ENCODE data around the gene PRKAR1B.
"Not testable (repeated sequence)": the region's sequence is repeated elsewhere in the genome, so short reads cannot be mapped to it uniquely, and the experiment has no call there.

PRKAR1B gene

GRCh38 chr7:637826-638225 lies 89.3 kb downstream of the PRKAR1B start:
- Histone ChIP-seq H3K36me3 (ENCODE audit: insufficient read depth, low read length) (no peaks in the 10 kb centered on the region), H2AFZ (ENCODE audit: low read depth, low read length) (no peak overlapping the region), H3K27me3 (ENCODE audit: insufficient read depth, low read length) (no peaks in the 10 kb centered on the region), H3K4me3 (ENCODE audit: low read length) (no peak overlapping the region), H3K9me3 (ENCODE audit: low read length) (peaks cover 2% of the 10 kb centered on the region), H3K4me1 (ENCODE audit: insufficient read depth, low read length) (no peaks in the 10 kb centered on the region)

- Histone ChIP-seq H2AFZ (ENCODE audit: low read depth, low read length) (no peak overlapping the region), H3K27me3 (ENCODE audit: insufficient read depth, low read length) (no peaks in the 10 kb centered on the region)
Measured at GRCh38 chr7:636396-636795, 90.7 kb downstream of the PRKAR1B start.

GRCh38 chr7:635687-636382 lies 91.2 kb downstream of the PRKAR1B start:
- H3K4me1 ChIP-seq (ENCODE audit: insufficient read depth, low read length); H3K9me3 ChIP-seq (ENCODE audit: low read length); H2AFZ ChIP-seq (ENCODE audit: low read depth, low read length); H3K4me3 ChIP-seq (ENCODE audit: low read length); H3K27me3 ChIP-seq (ENCODE audit: insufficient read depth, low read length); H3K36me3 ChIP-seq (ENCODE audit: insufficient read depth, low read length): not testable (repeated sequence)

More at GRCh38 chr7:636396-636795, 90.7 kb downstream of the PRKAR1B start:
- Histone ChIP-seq H3K36me3 (ENCODE audit: insufficient read depth, low read length) (no peaks in the 10 kb centered on the region), H3K4me3 (ENCODE audit: low read length) (no peak overlapping the region), H3K9me3 (ENCODE audit: low read length) (no peaks in the 10 kb centered on the region), H3K4me1 (ENCODE audit: insufficient read depth, low read length) (no peaks in the 10 kb centered on the region)

DNA sequence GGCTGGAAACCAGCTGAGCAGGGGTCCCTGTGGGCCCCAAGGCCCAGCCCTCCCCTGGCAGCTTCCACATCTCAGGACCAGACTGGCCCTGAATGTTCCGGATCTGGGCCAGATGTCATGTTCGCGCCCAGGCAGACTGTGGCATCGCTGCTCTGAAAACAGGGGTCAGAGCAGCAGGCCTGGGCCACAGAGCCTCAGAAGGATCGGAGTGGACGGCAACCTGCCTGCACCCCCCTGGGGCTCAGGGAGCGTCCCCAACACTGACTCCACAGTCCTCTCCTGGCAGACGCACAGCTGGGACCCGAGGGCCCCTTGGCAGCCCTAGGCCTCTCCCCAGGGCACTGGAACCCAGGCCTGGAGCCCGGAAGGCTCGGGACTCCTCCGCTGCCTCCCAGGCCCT lies 91.9 kb downstream of the PRKAR1B start:
- Histone ChIP-seq H2AFZ (ENCODE audit: low read depth, low read length) (no peak overlapping the region), H3K27me3 (ENCODE audit: insufficient read depth, low read length) (no peaks in the 10 kb centered on the region), H3K36me3 (ENCODE audit: insufficient read depth, low read length) (no peaks in the 10 kb centered on the region), H3K4me3 (ENCODE audit: low read length) (no peak overlapping the region), H3K9me3 (ENCODE audit: low read length) (no peaks in the 10 kb centered on the region), H3K4me1 (ENCODE audit: insufficient read depth, low read length) (no peaks in the 10 kb centered on the region)

- no peaks in the 10 kb centered on the region for H3K4me1 ChIP-seq (ENCODE audit: insufficient read depth, low read length)
- no peak overlapping the region for H3K4me3 ChIP-seq (ENCODE audit: low read length)
- H2AFZ ChIP-seq (ENCODE audit: low read depth, low read length): no peak overlapping the region
- no peaks in the 10 kb centered on the region for H3K36me3 ChIP-seq (ENCODE audit: insufficient read depth, low read length)
- H3K9me3 ChIP-seq (ENCODE audit: low read length): no peaks in the 10 kb centered on the region
- no peaks in the 10 kb centered on the region for H3K27me3 ChIP-seq (ENCODE audit: insufficient read depth, low read length)
Measured at GRCh38 chr7:633381-634018, 93.6 kb downstream of the PRKAR1B start.

GRCh38 chr7:632831-633210 lies 94.3 kb downstream of the PRKAR1B start:
- Histone ChIP-seq H3K27me3 (ENCODE audit: insufficient read depth, low read length) (no peaks in the 10 kb centered on the region), H3K4me3 (ENCODE audit: low read length) (no peak overlapping the region), H3K9me3 (ENCODE audit: low read length) (no peaks in the 10 kb centered on the region), H3K4me1 (ENCODE audit: insufficient read depth, low read length) (no peaks in the 10 kb centered on the region), H2AFZ (ENCODE audit: low read depth, low read length) (no peak overlapping the region), H3K36me3 (ENCODE audit: insufficient read depth, low read length) (no peaks in the 10 kb centered on the region)

GRCh38 chr7:631964-632830 lies 94.9 kb downstream of the PRKAR1B start:
- no peak overlapping the region for H2AFZ ChIP-seq (ENCODE audit: low read depth, low read length)

DNA sequence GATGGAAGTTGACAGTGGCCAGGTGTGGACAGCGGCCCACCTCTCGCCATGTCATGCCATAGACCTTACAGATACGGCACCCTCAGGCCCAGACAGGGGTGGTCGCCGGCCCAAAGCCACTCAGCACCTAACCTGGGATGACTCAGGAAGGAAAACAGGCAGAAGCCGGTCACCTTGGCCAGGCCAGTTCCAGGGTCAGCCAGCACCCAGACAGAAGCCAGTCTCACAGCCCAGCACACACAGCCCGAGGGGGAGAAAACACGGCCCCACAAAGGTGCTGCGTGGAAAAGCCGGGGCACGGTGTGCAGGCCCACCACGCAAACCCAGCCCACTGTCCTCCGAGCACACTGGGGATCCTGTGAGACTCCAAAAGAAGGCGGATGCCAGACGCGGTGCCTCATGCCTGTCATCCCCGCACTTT lies 95.8 kb downstream of the PRKAR1B start:
- no peaks in the 10 kb centered on the region for H3K36me3 ChIP-seq (ENCODE audit: insufficient read depth, low read length)
- H3K4me1 ChIP-seq (ENCODE audit: insufficient read depth, low read length): no peaks in the 10 kb centered on the region
- H3K27me3 ChIP-seq (ENCODE audit: insufficient read depth, low read length): no peaks in the 10 kb centered on the region
- no peak overlapping the region for H2AFZ ChIP-seq (ENCODE audit: low read depth, low read length)
- no peaks in the 10 kb centered on the region for H3K9me3 ChIP-seq (ENCODE audit: low read length)
- H3K4me3 ChIP-seq (ENCODE audit: low read length): no peak overlapping the region

More at GRCh38 chr7:631964-632830, 94.9 kb downstream of the PRKAR1B start:
- H3K4me3 ChIP-seq (ENCODE audit: low read length): no peak overlapping the region
- no peaks in the 10 kb centered on the region for H3K9me3 ChIP-seq (ENCODE audit: low read length)
- H3K4me1 ChIP-seq (ENCODE audit: insufficient read depth, low read length): no peaks in the 10 kb centered on the region
- no peaks in the 10 kb centered on the region for H3K27me3 ChIP-seq (ENCODE audit: insufficient read depth, low read length)
- no peaks in the 10 kb centered on the region for H3K36me3 ChIP-seq (ENCODE audit: insufficient read depth, low read length)

DNA sequence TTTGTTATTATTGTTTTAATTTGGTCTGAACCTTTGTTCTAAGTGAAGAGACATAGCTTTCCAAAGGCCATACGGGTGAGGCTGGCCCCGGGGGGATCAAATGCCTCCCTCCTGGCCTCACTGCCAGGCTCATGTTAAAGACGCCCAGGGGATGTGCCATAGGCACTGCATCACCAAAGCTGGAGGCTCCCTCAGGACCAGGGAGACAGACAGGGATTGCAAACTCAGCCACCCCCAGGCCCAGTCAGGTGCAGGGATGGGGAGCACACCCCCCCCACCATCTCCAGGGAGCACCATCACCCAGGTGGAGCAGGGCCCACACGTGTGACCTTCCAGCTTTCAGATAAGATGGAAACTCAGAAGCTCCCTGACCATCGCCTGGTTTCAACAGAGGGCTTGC lies 96.5 kb downstream of the PRKAR1B start:
- no peak overlapping the region for H2AFZ ChIP-seq (ENCODE audit: low read depth, low read length)
- no peaks in the 10 kb centered on the region for H3K4me1 ChIP-seq (ENCODE audit: insufficient read depth, low read length)
- no peak overlapping the region for H3K4me3 ChIP-seq (ENCODE audit: low read length)
- no peaks in the 10 kb centered on the region for H3K9me3 ChIP-seq (ENCODE audit: low read length)
- no peaks in the 10 kb centered on the region for H3K36me3 ChIP-seq (ENCODE audit: insufficient read depth, low read length)
- H3K27me3 ChIP-seq (ENCODE audit: insufficient read depth, low read length): no peaks in the 10 kb centered on the region

DNA sequence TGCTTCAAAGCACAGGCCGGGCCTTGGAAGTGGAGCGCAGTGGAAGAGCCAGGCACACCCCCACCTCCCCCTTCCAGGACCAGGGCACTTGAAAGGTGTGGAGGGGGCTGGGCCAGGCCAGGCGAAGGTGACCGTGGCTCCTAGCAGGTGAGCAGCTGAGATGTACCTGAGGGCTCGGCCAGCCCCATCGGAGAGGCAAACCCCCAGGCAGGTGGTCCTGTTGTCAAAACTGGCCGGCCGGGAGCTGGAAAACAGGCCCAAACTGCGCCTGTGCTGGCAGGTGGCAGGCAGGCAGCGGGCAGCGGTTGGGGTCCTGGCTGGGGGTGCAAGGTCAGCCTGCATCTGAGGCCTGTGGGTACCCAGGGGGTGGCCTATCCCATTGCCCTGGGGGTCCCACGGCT lies 97.0 kb downstream of the PRKAR1B start:
- H3K27me3 ChIP-seq (ENCODE audit: insufficient read depth, low read length): no peaks in the 10 kb centered on the region
- no peaks in the 10 kb centered on the region for H3K4me1 ChIP-seq (ENCODE audit: insufficient read depth, low read length)
- no peaks in the 10 kb centered on the region for H3K36me3 ChIP-seq (ENCODE audit: insufficient read depth, low read length)
- no peak overlapping the region for H3K4me3 ChIP-seq (ENCODE audit: low read length)
- no peak overlapping the region for H2AFZ ChIP-seq (ENCODE audit: low read depth, low read length)
- no peaks in the 10 kb centered on the region for H3K9me3 ChIP-seq (ENCODE audit: low read length)

DNA sequence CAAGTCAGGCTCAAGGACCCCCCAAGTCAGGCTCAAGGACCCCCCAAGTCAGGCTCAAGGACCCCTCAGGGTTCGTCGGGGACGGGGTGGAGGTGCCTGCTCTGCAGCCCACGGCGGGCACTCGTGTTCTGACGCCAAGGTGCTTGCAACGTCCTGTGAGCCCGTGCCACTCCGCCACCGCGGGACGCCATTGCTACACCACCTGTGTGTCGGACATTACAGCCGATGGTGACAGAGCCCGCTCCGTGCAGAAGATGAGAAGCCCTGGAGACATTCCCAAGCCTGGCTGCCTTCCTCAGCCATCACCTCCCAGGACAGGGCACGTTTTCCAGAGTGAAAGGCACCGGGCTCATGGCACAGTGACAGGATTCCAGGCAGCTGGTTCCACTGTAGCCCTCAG lies 98.3 kb downstream of the PRKAR1B start:
- Histone ChIP-seq H3K9me3 (ENCODE audit: low read length) (no peaks in the 10 kb centered on the region), H3K36me3 (ENCODE audit: insufficient read depth, low read length) (no peaks in the 10 kb centered on the region), H3K4me1 (ENCODE audit: insufficient read depth, low read length) (no peaks in the 10 kb centered on the region), H2AFZ (ENCODE audit: low read depth, low read length) (no peak overlapping the region), H3K4me3 (ENCODE audit: low read length) (no peak overlapping the region), H3K27me3 (ENCODE audit: insufficient read depth, low read length) (no peaks in the 10 kb centered on the region)

- H3K36me3 ChIP-seq (ENCODE audit: insufficient read depth, low read length): no peaks in the 10 kb centered on the region
- H3K9me3 ChIP-seq (ENCODE audit: low read length): no peaks in the 10 kb centered on the region
- no peak overlapping the region for H2AFZ ChIP-seq (ENCODE audit: low read depth, low read length)
- no peaks in the 10 kb centered on the region for H3K4me1 ChIP-seq (ENCODE audit: insufficient read depth, low read length)
- no peak overlapping the region for H3K4me3 ChIP-seq (ENCODE audit: low read length)
- H3K27me3 ChIP-seq (ENCODE audit: insufficient read depth, low read length): no peaks in the 10 kb centered on the region
Measured at GRCh38 chr7:628402-628763, 98.7 kb downstream of the PRKAR1B start.

DNA sequence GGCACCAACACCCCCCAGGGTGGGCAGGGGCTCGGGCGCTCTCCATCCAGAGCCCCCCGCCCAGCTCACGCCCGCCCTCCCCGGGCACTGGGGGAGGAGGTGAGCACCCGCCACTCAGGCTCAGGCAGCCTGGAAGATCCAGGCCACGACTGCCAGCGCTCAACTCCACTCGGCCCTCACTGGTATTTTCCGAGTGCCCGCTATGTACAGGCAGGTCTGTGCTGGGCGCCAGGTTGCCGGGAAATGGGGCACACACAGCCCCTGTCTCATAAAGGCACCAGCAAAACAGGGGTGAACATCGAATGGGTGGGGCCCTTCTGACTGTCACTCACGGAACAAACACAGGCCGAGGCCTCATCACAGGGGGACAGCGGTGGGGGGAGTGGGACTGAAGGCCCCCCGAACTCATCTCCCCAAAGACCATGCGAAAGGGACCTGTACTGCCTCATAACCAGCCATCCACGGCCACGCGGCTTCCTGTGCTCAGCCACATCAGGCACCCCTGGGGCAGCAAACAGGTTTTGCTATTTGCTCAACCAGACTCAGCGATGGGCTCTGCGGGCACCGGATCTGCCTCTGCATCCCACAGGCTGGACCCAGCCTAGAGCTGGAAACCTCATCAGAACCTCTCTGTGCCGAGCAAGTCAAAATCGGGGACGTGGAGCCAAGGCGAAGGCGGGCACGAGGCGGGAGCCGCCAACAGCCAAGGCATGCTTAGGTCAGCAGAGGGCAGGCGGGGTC lies 99.2 kb downstream of the PRKAR1B start:
- H3K27me3 ChIP-seq (ENCODE audit: insufficient read depth, low read length): no peaks in the 10 kb centered on the region
- no peak overlapping the region for H3K4me3 ChIP-seq (ENCODE audit: low read length)
- H3K9me3 ChIP-seq (ENCODE audit: low read length): no peaks in the 10 kb centered on the region
- no peaks in the 10 kb centered on the region for H3K4me1 ChIP-seq (ENCODE audit: insufficient read depth, low read length)
- H2AFZ ChIP-seq (ENCODE audit: low read depth, low read length): no peak overlapping the region
- H3K36me3 ChIP-seq (ENCODE audit: insufficient read depth, low read length): no peaks in the 10 kb centered on the region

Data from neuron (in vitro differentiated cells).